Endothelial cell of umbilical vein (primary cell): ENCODE measurements around the gene COPS6. TPM values are rescaled to one million over a fixed set of nuclear protein-coding genes. Genes with fewer than 3 reads are reported as not detected.

Source experiments
- BruUV-seq: library from RNA; stranded (reverse); fragments of 400-500 nt; replicated peaks from 2 replicates; lab custom pipeline; 2021; lab: Mats Ljungman, UMichigan
- CTCF ChIA-PET: fragments of 300-600, 350-600 bp; sonication (Branson Sonifier 250); formaldehyde crosslinking; loops from one replicate; lab custom pipeline; 2021; ENCODE audit warnings: antibody characterized with exemption, inconsistent platforms; lab: Charles Lee
- POLR2A ChIA-PET: fragments of 300-600, 350-600 bp; sonication (Branson Sonifier 250); formaldehyde crosslinking; loops from one replicate; lab custom pipeline; 2021; ENCODE audit warnings: antibody characterized with exemption, inconsistent platforms; lab: Charles Lee
- DNase-seq: peaks from one replicate; pipeline ENCODE4 v3.0.0-alpha.2; 2011; ENCODE audit warnings: low read depth, low spot score
- FAIRE-seq: peaks from 2 replicates; lab custom pipeline; 2011; peaks lifted over from hg19 to GRCh38; lab: Jason Lieb, UNC
- H2AFZ ChIP-seq: 2 replicates; pipeline ENCODE4 v1.6.0; 2012; ENCODE audit warnings: low read depth, low read length, control low read depth, inconsistent platforms
- H3K27ac ChIP-seq: 2 replicates; pipeline ENCODE4 v1.5.1; 2011; ENCODE audit warnings: low read depth, mild to moderate bottlenecking, control low read depth, low read length, moderate library complexity; ENCODE audit not compliant: insufficient read depth
- H3K27me3 ChIP-seq, 2 experiments: 2 replicates each; pipeline versions ENCODE4 v1.6.0 to v1.6.1; 2011; ENCODE audit warnings: low read length in 2 of 2, mixed read lengths in 1 of 2; ENCODE audit not compliant: control insufficient read depth in 2 of 2, insufficient read depth in 2 of 2
- H3K36me3 ChIP-seq, 2 experiments: 2 replicates in 1 of 2; 3 replicates in 1 of 2; pipeline ENCODE4 v1.5.1; 2011; ENCODE audit warnings: low read length in 2 of 2, mild to moderate bottlenecking in 1 of 2, moderate library complexity in 1 of 2; ENCODE audit not compliant: control insufficient read depth in 2 of 2, insufficient read depth in 2 of 2; ENCODE audit errors: extremely low read depth in 1 of 2
- H3K4me1 ChIP-seq: 3 replicates; pipeline ENCODE4 v1.5.1; 2011; ENCODE audit warnings: mild to moderate bottlenecking, low read length; ENCODE audit not compliant: control insufficient read depth, insufficient read depth; ENCODE audit errors: extremely low read depth
- H3K4me2 ChIP-seq: 2 replicates; pipeline ENCODE4 v1.6.1; 2011; ENCODE audit warnings: low read length, control low read depth, mixed read lengths; ENCODE audit not compliant: insufficient read depth
- H3K4me3 ChIP-seq, 3 experiments: fragments of 200-600 bp in 1 of 3; sonication (generic), shearing (Covaris generic) in 1 of 3; replicated peaks in 1 of 3; 2 replicates each; pipeline ENCODE4 v1.5.1; 2011 to 2016; ENCODE audit warnings: control low read depth in 3 of 3, low read length in 3 of 3, mild to moderate bottlenecking in 2 of 3, inconsistent platforms in 1 of 3, low read depth in 1 of 3, moderate library complexity in 1 of 3; ENCODE audit not compliant: insufficient read depth in 1 of 3
- H3K79me2 ChIP-seq: 2 replicates; pipeline ENCODE4 v1.6.0; 2012; ENCODE audit warnings: low read length, inconsistent platforms; ENCODE audit not compliant: control insufficient read depth, insufficient read depth
- H3K9ac ChIP-seq: replicated peaks from 2 replicates; pipeline ENCODE3; 2011; ENCODE audit warnings: low read length, control low read depth; ENCODE audit not compliant: insufficient read depth; ENCODE audit errors: extremely low read depth
- H3K9me1 ChIP-seq: replicated peaks from 3 replicates; pipeline ENCODE4 v1.6.0; 2011; ENCODE audit warnings: mild to moderate bottlenecking, low read length; ENCODE audit not compliant: control insufficient read depth, insufficient read depth; ENCODE audit errors: extremely low read depth
- H3K9me3 ChIP-seq: replicated peaks from 2 replicates; pipeline ENCODE4 v1.5.1; 2012; ENCODE audit warnings: low read length, inconsistent platforms; ENCODE audit not compliant: control insufficient read depth, insufficient read depth
- H4K20me1 ChIP-seq: replicated peaks from 2 replicates; pipeline ENCODE3; 2011; ENCODE audit warnings: mild to moderate bottlenecking, low read length; ENCODE audit not compliant: control insufficient read depth, insufficient read depth; ENCODE audit errors: extremely low read depth
- CTCF ChIP-seq, 2 donors: IDR thresholded peaks; 1 replicate in 1 of 2; 2 replicates in 1 of 2; pipeline ENCODE4 v1.5.1; 2011; ENCODE audit warnings: low read length in 2 of 2, mild to moderate bottlenecking in 2 of 2, moderate library complexity in 2 of 2, control low read depth in 1 of 2, inconsistent platforms in 1 of 2, low read depth in 1 of 2; ENCODE audit not compliant: insufficient read depth in 1 of 2; ENCODE audit errors: extremely low read depth in 1 of 2
- EZH2 ChIP-seq: IDR thresholded peaks from 2 replicates; pipeline ENCODE4 v1.6.1; 2012; ENCODE audit warnings: borderline replicate concordance, low read depth, mild to moderate bottlenecking, moderate library complexity, low read length, inconsistent platforms; ENCODE audit not compliant: severe bottlenecking
- FOS ChIP-seq: IDR thresholded peaks from 2 replicates; pipeline ENCODE4 v1.6.1; 2011; ENCODE audit warnings: mild to moderate bottlenecking, low read length, moderate library complexity, borderline replicate concordance; ENCODE audit not compliant: insufficient read depth
- GATA2 ChIP-seq: IDR thresholded peaks from 2 replicates; pipeline ENCODE4 v1.7.0; 2011; ENCODE audit warnings: low read depth, mild to moderate bottlenecking, moderate library complexity, mixed read lengths, low read length; ENCODE audit not compliant: insufficient read length, insufficient read depth
- JUN ChIP-seq: IDR thresholded peaks from 2 replicates; pipeline ENCODE4 v1.6.1; 2011; ENCODE audit warnings: borderline replicate concordance, low read depth; ENCODE audit not compliant: insufficient read length, insufficient read depth
- MAX ChIP-seq: IDR thresholded peaks from 2 replicates; pipeline ENCODE4 v1.6.1; 2011; ENCODE audit not compliant: insufficient read depth, insufficient read length
- MYC ChIP-seq: IDR thresholded peaks from one replicate; pipeline ENCODE4 v1.6.1; 2011; ENCODE audit warnings: mild to moderate bottlenecking, low read depth, low read length
- POLR2A ChIP-seq: IDR thresholded peaks from 2 replicates; pipeline ENCODE4 v1.6.1; 2012; ENCODE audit warnings: low read depth, mild to moderate bottlenecking, control low read depth, low read length
- POLR2AphosphoS5 ChIP-seq: IDR thresholded peaks from 2 replicates; pipeline ENCODE4 v1.6.1; 2012; ENCODE audit warnings: low read depth, mild to moderate bottlenecking, control low read depth, low read length, moderate library complexity; ENCODE audit not compliant: insufficient read depth
- dilution Hi-C: fragments of 300-500 bp; cut with MboI; formaldehyde crosslinking; loops from one replicate; pipeline ENCODE4 v1.15.0; 2019; ENCODE audit warnings: low sequenced_read_pairs; ENCODE audit not compliant: extremely low pct_ligation_motif_present
- intact Hi-C: fragments of 100-400 bp; cut with micrococcal nuclease; formaldehyde crosslinking; loops from one replicate; pipeline ENCODE4 v1.10.0; 2022
- polyA plus RNA-seq, 4 experiments: library from polyadenylated mRNA; depleted of rRNA in 3 of 4; stranded (reverse) in 3 of 4; unstranded in 1 of 4; fragments of >200 nt; gene quantifications; 2 replicates each; pipeline versions ENCODE4 v1.2.1 to v1.2.3, GENCODE V29; 2011 to 2012; ENCODE audit warnings: missing spikeins in 1 of 4
- total RNA-seq: library from RNA; stranded (reverse); gene quantifications from 2 replicates; pipeline ENCODE4 v1.2.3, GENCODE V29; 2021

Gene COPS6
- total and polyA plus RNA-seq, 2 donors (not counting 3 experiments of a cell fraction or from before 2014, with no cell fraction given), result 188 to 251 TPM

- dilution Hi-C loops, result no loop called here
- Histone ChIP-seq H3K4me1 (peaks cover 11% of the 10 kb centered on the region), H3K27ac (peak overlapping the region; percentile 83), H4K20me1 (no peaks in the 10 kb centered on the region), H3K36me3 (peaks cover 0 to 4% of the 10 kb centered on the region in 2 experiments), H3K9me3 (no peaks in the 10 kb centered on the region), H3K9ac (peak overlapping the region; percentile 76), H3K9me1 (no peaks in the 10 kb centered on the region), H3K4me2 (peak overlapping the region; percentile 67), H3K4me3 (peak overlapping the region; percentile 70 to 89 (median 77)), H2AFZ (peak overlapping the region; percentile 76), H3K79me2 (peaks cover 10% of the 10 kb centered on the region), H3K27me3 (no peaks in the 10 kb centered on the region)
- no peak for TF ChIP-seq MYC
- no peak for TF ChIP-seq POLR2AphosphoS5
- TF ChIP-seq JUN, result no peak
- no peak for TF ChIP-seq MAX
- TF ChIP-seq FOS, result no peak
- TF ChIP-seq POLR2A, result no peak
- no peak for TF ChIP-seq EZH2
- no peak for TF ChIP-seq GATA2
- no peak for TF ChIP-seq CTCF (IDR thresholded peaks at IDR 0.05; ENCODE audit: extremely low read depth in 1 of 2, insufficient read depth in 1 of 2, low read depth in 1 of 2, low read length in 2 of 2)
- no peak for DNase-seq
- ChIA-PET POLR2A (no interaction called here), CTCF (no interaction called here)
- intact Hi-C loops, result loop anchor here (1.0 kb wide), 2 partner anchors 17 to 30 kb away; partner anchors contain the start of genes AP4M1, LAMTOR4 and MCM7
- BruUV-seq, result TSS peak; percentile 54
- no peak for FAIRE-seq
These were observed 29.8 kb downstream of the COPS6 start for GRCh38 chr7:100118388-100119071.
